ENCODE measurements around the gene TMEM61.

TMEM61 gene

DNA sequence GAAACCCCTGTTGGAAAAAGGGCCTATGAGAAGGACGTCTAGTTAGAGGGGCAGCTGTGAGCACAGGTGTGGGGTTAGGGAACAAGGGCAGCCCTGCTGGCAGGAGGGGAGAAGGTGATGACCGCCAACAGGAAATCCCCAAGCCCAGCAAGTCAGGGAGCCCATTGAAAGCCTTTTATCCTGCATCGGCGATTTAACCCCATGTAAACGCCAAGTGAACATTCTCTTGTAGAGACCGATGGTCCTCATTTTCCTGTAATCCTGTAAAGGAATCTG, 17.2 kb downstream of the TMEM61 start:
- H3K27me3 ChIP-seq (ENCODE audit: control insufficient read depth, insufficient read depth, low read length): peaks cover 43% of the 10 kb centered on the region
- no peaks in the 10 kb centered on the region for H3K36me3 ChIP-seq (ENCODE audit: control insufficient read depth, insufficient read depth, low read length)
- H3K4me1 ChIP-seq (ENCODE audit: control insufficient read depth, insufficient read depth, low read length): peaks cover 7% of the 10 kb centered on the region
- no peaks in the 10 kb centered on the region for H3K9me3 ChIP-seq (ENCODE audit: control insufficient read depth, low read length)
- H3K9ac ChIP-seq (ENCODE audit: low read length): no peak overlapping the region
- no peak overlapping the region for H3K4me3 ChIP-seq (ENCODE audit: low read length)

DNA sequence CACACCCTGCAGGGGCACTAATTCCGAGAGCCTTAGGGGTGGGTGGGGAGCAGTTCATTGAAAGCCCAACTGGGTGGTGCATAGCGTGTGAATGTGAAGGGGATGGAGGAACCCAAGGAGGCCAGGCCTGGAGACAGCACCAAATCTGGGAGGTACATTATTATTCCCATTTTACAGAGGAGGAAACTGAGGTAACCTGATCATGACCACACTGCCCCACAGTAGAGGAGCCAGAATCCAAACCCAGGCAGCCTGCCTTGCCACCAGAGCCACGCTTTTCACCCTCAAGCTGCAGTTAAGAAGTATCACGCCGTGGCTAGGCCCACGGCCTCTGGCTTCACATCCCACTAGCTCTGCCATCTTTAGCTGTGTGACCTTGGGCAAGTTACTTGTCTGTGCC, 17.7 kb downstream of the TMEM61 start:
- Histone ChIP-seq H3K4me3 (ENCODE audit: low read length) (no peak overlapping the region), H3K9ac (ENCODE audit: low read length) (no peak overlapping the region), H3K27me3 (ENCODE audit: control insufficient read depth, insufficient read depth, low read length) (peaks cover 43% of the 10 kb centered on the region), H3K36me3 (ENCODE audit: control insufficient read depth, insufficient read depth, low read length) (no peaks in the 10 kb centered on the region), H3K4me1 (ENCODE audit: control insufficient read depth, insufficient read depth, low read length) (peaks cover 7% of the 10 kb centered on the region), H3K9me3 (ENCODE audit: control insufficient read depth, low read length) (no peaks in the 10 kb centered on the region)

DNA sequence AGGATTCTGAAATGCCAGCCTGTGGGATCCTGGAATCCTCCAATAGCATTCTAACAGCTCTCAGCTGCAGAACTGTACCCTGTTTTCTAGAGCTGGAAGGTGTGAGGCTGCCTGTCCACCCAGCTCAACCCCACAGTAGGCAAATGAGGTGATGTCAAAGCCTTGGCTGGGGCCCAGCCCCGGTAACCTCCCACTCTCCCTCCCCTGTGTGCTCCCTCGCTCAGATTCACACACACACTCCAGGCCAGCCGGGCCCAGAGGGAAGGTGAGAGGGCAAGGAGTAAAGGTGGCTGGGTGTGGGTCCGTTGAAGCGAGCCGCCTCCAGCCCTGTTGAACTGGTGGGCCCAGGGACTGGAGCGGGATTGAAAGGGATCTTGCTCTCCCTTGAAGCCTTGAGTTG, 18.2 kb downstream of the TMEM61 start, which contains the start of gene BSND:
TSS of gene BSND (plus strand) at position 257 of the 400 bp plus-strand sequence. CDS start 254 bp downstream, outside the sequence.
- H3K4me3 ChIP-seq (ENCODE audit: low read length): no peak within 1 kb of the TSS
- H3K27me3 ChIP-seq (ENCODE audit: control insufficient read depth, insufficient read depth, low read length): peaks cover 43% of the 10 kb centered on the region
- peaks cover 7% of the 10 kb centered on the region for H3K4me1 ChIP-seq (ENCODE audit: control insufficient read depth, insufficient read depth, low read length)
- no peak within 1 kb of the TSS for H3K9ac ChIP-seq (ENCODE audit: low read length)
- no peaks in the 10 kb centered on the region for H3K36me3 ChIP-seq (ENCODE audit: control insufficient read depth, insufficient read depth, low read length)
- H3K9me3 ChIP-seq (ENCODE audit: control insufficient read depth, low read length): no peaks in the 10 kb centered on the region

DNA sequence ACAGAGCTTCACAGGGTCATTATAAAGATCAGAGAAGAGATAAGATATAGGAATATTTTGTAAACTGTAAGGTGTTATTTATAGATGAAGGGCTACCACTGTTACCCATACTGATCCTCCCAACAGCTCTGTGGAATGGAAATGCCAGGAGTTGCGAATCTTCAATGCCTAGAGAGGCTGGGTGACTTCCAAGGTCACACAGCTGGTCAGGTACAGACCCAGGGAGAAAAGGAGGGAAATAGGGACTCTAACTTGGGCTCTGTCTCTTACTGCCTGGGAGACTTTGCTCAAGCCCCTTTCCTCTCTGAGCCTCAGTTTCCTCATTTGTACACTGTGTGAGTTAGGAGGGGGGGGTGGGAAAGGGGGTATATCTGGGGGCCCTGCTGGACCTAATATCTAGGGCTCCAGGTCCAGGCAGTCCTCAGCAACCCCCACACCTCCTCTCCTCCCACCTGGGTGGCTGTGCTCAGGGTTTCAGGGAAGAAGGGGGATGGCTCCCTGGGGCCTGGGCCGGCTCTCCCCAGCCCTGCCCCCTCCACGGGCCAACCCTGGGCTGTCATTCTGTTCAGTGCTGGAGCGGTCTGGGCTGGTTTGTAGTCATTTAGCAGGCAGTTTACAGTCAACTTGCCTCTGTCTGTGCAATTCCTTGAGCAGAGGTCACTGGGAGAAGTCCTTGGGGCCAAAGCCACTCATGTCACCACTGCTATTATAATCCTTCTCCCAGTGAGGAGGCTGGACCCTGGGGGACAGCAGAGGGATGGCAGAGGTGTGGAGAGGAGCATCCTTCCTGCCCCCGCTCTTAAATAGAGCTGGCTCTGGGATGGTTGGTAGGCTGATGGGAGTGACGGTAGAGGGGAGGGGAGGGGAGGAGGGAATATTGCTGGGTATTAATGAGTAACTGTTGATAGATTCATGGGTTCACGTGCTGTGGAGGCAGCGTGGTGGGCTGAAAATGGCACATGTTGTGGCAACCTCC, 20.0 kb downstream of the TMEM61 start:
- Histone ChIP-seq H3K9ac (ENCODE audit: low read length) (no peak overlapping the region), H3K27me3 (ENCODE audit: control insufficient read depth, insufficient read depth, low read length) (peaks cover 36% of the 10 kb centered on the region)

DNA sequence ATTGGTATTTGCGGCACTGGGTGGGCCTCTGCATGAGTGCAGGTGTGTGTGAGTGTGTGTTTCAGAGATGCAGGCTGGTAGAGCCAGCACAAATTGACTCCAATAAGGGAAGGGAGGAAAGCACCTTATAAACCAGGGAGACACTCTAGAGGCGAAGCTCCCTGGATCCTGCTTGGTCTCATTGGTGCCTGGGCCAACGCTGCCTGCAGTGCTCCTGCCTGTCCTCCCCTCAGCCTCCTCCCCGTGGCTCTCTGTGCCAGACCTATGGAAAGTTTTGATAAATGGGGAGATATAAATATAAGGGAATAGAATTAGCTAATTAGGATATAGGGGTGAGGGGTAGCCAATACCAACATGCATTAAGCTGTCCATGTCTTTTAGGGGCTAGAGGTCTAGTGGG, 20.9 kb downstream of the TMEM61 start:
- Histone ChIP-seq H3K4me3 (ENCODE audit: low read length) (no peak overlapping the region), H3K36me3 (ENCODE audit: control insufficient read depth, insufficient read depth, low read length) (no peaks in the 10 kb centered on the region), H3K4me1 (ENCODE audit: control insufficient read depth, insufficient read depth, low read length) (peaks cover 5% of the 10 kb centered on the region), H3K27me3 (ENCODE audit: control insufficient read depth, insufficient read depth, low read length) (peaks cover 28% of the 10 kb centered on the region), H3K9ac (ENCODE audit: low read length) (no peak overlapping the region), H3K9me3 (ENCODE audit: control insufficient read depth, low read length) (no peaks in the 10 kb centered on the region)

More for the DNA sequence above, 20.0 kb downstream of the TMEM61 start:
- no peak overlapping the region for H3K4me3 ChIP-seq (ENCODE audit: low read length)
- no peaks in the 10 kb centered on the region for H3K9me3 ChIP-seq (ENCODE audit: control insufficient read depth, low read length)
- H3K36me3 ChIP-seq (ENCODE audit: control insufficient read depth, insufficient read depth, low read length): no peaks in the 10 kb centered on the region
- peaks cover 7% of the 10 kb centered on the region for H3K4me1 ChIP-seq (ENCODE audit: control insufficient read depth, insufficient read depth, low read length)

DNA sequence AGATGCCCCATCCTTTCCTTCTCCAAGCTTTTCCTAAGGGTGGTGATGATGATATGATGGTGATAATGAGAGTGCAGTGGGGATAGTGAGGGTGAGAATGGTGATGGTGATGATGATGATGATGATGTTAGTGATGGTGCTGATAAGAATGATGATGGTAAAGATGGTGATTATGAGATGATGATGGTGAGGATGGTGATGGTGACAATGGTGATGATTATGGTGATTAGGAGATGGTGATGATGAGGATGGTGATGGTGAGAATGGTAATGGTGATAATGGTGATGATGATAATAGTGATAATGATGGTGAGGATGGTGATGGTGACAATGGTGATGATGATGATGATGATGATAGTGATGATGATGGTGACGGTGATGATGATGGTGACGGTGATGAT, 22.3 kb downstream of the TMEM61 start:
- no peak overlapping the region for H3K9ac ChIP-seq (ENCODE audit: low read length)
- H3K4me3 ChIP-seq (ENCODE audit: low read length): no peak overlapping the region
- no peaks in the 10 kb centered on the region for H3K36me3 ChIP-seq (ENCODE audit: control insufficient read depth, insufficient read depth, low read length)
- peaks cover 15% of the 10 kb centered on the region for H3K27me3 ChIP-seq (ENCODE audit: control insufficient read depth, insufficient read depth, low read length)
- no peaks in the 10 kb centered on the region for H3K9me3 ChIP-seq (ENCODE audit: control insufficient read depth, low read length)
- H3K4me1 ChIP-seq (ENCODE audit: control insufficient read depth, insufficient read depth, low read length): no peaks in the 10 kb centered on the region

DNA sequence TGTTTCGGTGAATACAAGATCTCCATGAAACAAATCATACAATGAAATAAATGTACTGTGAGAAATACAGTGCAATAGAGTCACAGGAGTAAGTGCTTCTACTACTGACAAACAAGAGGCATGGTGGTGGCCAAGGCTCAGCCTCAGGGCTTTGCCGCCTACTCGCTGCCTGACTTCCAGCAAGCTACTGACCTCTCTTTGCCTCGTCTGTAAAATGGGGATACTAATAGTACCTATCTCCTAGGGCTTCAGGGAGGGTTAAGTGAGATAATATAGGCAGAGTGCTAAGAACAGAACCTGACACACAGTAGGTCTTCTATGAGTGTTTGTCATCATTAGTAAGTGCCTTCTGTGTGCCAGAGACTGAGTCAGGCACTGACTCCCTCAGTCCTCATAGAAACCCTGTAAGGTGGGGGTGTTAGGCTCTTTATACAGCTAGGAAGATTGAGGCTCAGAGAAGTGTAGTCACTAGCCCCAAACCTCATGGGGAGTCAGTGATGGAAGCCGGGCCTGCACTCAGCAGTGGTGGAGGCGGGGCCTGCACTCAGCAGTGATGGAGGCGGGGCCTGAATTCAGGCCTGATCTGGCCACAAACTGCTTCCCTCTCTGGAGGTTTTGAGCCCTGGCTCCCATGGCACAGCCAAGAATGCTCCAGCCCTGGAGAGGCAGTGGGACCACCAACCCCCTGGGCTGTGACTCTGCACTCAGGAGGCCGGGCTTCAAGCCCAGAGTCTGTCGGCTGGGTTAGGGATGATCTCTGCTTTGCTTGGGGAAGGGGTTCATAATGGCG, 25.1 kb downstream of the TMEM61 start:
- H3K9ac ChIP-seq (ENCODE audit: low read length): no peak overlapping the region
- no peaks in the 10 kb centered on the region for H3K36me3 ChIP-seq (ENCODE audit: control insufficient read depth, insufficient read depth, low read length)
- H3K27me3 ChIP-seq (ENCODE audit: control insufficient read depth, insufficient read depth, low read length): peaks cover 8% of the 10 kb centered on the region
- no peaks in the 10 kb centered on the region for H3K9me3 ChIP-seq (ENCODE audit: control insufficient read depth, low read length)
- H3K4me1 ChIP-seq (ENCODE audit: control insufficient read depth, insufficient read depth, low read length): no peaks in the 10 kb centered on the region
- H3K4me3 ChIP-seq (ENCODE audit: low read length): no peak overlapping the region

DNA sequence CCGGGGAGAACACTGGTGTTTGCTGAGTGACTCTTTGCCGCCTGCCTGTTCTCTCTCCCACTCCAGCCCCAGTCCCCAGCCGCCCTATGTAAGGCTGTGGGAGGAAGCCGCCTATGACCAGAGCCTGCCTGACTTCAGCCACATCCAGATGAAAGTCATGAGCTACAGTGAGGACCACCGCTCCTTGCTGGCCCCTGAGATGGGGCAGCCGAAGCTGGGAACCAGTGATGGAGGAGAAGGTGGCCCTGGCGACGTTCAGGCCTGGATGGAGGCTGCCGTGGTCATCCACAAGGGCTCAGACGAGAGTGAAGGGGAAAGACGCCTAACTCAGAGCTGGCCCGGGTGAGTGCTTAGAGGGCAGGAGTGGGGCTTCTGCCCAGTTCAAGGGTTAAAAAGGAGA, 26.5 kb downstream of the TMEM61 start:
- no peaks in the 10 kb centered on the region for H3K4me1 ChIP-seq (ENCODE audit: control insufficient read depth, insufficient read depth, low read length)
- no peak overlapping the region for H3K9ac ChIP-seq (ENCODE audit: low read length)
- H3K4me3 ChIP-seq (ENCODE audit: low read length): no peak overlapping the region
- no peaks in the 10 kb centered on the region for H3K36me3 ChIP-seq (ENCODE audit: control insufficient read depth, insufficient read depth, low read length)
- peaks cover 4% of the 10 kb centered on the region for H3K27me3 ChIP-seq (ENCODE audit: control insufficient read depth, insufficient read depth, low read length)
- no peaks in the 10 kb centered on the region for H3K9me3 ChIP-seq (ENCODE audit: control insufficient read depth, low read length)

DNA sequence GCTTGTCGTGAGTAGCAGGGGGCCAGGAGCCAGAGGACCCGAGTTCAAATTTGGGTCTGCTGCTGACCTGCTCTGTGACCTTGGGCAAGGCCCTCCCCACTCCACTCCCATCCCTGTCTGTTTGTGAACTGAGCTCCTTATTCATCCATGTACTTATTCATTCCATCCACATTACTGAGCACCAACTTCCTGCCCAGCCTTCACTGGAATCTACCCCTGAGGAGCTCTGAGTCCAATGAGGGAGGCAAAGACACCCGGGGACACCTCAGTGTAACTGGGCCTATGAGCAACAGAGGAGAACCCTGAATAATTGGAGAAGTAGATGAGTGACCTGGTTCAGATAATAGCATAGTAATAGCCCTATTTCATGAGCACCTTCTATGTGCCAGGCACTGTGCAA, 27.2 kb downstream of the TMEM61 start:
- H3K36me3 ChIP-seq (ENCODE audit: control insufficient read depth, insufficient read depth, low read length): no peaks in the 10 kb centered on the region
- no peak overlapping the region for H3K9ac ChIP-seq (ENCODE audit: low read length)
- H3K4me1 ChIP-seq (ENCODE audit: control insufficient read depth, insufficient read depth, low read length): no peaks in the 10 kb centered on the region
- H3K27me3 ChIP-seq (ENCODE audit: control insufficient read depth, insufficient read depth, low read length): peaks cover 7% of the 10 kb centered on the region
- H3K4me3 ChIP-seq (ENCODE audit: low read length): no peak overlapping the region
- no peaks in the 10 kb centered on the region for H3K9me3 ChIP-seq (ENCODE audit: control insufficient read depth, low read length)

DNA sequence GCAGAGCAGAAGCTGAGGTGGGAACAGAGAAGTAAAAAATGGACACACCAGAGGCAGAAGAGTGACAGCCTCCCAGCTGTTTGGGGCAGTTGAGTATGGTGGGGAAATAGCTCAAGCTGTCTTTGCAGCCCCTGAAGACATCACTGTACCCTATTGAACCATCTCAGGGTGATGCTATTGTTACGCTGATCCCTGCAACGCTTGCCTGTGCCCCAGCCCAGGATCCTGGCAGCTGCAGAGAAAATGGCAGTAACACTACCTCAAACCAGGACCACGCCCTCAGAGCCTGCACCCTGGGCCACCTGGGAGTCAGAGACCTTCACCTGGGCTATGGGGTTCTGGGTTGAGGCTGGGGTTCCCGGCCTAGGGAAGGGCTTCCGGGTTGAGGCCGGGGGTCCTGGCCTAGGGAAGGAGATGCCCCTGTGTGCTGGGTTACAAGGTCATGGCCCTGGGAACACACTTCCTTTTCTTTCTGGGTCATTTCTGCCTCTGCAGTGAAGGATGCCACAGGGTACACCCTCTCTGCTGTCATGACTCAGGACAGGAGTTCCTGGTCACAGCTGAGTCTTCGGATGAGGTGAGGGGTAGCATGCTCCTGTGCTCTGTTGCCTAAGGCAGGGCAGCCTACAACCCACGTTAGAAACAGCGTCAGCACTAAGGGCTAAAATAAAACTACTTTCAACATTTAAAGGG, 29.9 kb downstream of the TMEM61 start:
- H3K27me3 ChIP-seq (ENCODE audit: control insufficient read depth, insufficient read depth, low read length): peaks cover 11% of the 10 kb centered on the region
- no peak overlapping the region for H3K4me3 ChIP-seq (ENCODE audit: low read length)
- no peaks in the 10 kb centered on the region for H3K4me1 ChIP-seq (ENCODE audit: control insufficient read depth, insufficient read depth, low read length)
- H3K9me3 ChIP-seq (ENCODE audit: control insufficient read depth, low read length): no peaks in the 10 kb centered on the region
- no peaks in the 10 kb centered on the region for H3K36me3 ChIP-seq (ENCODE audit: control insufficient read depth, insufficient read depth, low read length)
- H3K9ac ChIP-seq (ENCODE audit: low read length): no peak overlapping the region

DNA sequence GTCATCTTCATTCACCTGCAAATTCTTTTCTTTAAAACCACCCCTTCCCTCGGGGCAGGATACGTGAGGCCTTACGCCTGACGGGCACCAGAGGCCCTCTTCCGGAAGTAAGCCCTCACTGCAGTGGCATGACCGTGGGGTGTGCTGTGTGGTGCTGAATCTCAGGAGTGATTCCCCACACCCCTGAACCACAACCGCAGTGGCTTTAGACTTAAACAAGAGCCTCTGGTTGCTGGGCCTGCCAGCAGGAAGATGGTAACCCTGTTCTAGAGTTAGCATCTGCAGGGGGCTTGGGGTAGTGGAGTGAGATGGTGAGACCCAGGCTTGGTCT, 30.4 kb downstream of the TMEM61 start:
- H3K9ac ChIP-seq (ENCODE audit: low read length): no peak overlapping the region
- peaks cover 16% of the 10 kb centered on the region for H3K27me3 ChIP-seq (ENCODE audit: control insufficient read depth, insufficient read depth, low read length)
- no peaks in the 10 kb centered on the region for H3K4me1 ChIP-seq (ENCODE audit: control insufficient read depth, insufficient read depth, low read length)
- H3K4me3 ChIP-seq (ENCODE audit: low read length): no peak overlapping the region
- no peaks in the 10 kb centered on the region for H3K36me3 ChIP-seq (ENCODE audit: control insufficient read depth, insufficient read depth, low read length)
- H3K9me3 ChIP-seq (ENCODE audit: control insufficient read depth, low read length): no peaks in the 10 kb centered on the region

DNA sequence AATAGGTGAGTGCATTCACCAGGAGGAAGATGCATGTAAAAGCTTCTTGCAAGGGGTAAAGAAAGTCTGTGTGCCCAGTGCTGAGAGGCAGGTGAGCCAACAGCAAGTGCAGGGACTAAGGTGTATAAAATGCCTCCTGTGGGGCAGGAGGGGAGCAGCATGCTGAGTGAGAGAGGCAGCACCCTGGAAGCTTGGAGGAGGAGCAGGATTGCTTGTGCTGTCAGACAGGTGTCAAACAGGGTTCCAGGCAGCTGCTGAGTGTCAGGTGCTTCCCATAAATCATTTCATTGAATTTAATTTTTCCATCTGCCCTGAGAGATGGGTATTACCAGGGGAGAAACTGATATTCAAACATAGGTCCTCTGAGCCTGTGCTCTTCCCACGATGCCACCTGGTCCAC, 32.2 kb downstream of the TMEM61 start:
- Histone ChIP-seq H3K4me1 (ENCODE audit: control insufficient read depth, insufficient read depth, low read length) (no peaks in the 10 kb centered on the region), H3K9ac (ENCODE audit: low read length) (no peak overlapping the region), H3K36me3 (ENCODE audit: control insufficient read depth, insufficient read depth, low read length) (no peaks in the 10 kb centered on the region), H3K9me3 (ENCODE audit: control insufficient read depth, low read length) (no peaks in the 10 kb centered on the region), H3K4me3 (ENCODE audit: low read length) (no peak overlapping the region), H3K27me3 (ENCODE audit: control insufficient read depth, insufficient read depth, low read length) (peaks cover 18% of the 10 kb centered on the region)

Data from mucosa of stomach (tissue), 1 donor.